Stomach (tissue), 4 donors: ENCODE results near the gene PLCXD3.

Source experiments
- CTCF ChIP-seq, 7 experiments: fragments of 450-650 bp in 4 of 7; fragments of 200-600 bp in 3 of 7; sonication (generic) in 3 of 7; IDR thresholded peaks; one replicate each; pipeline ENCODE4 v1.5.1; 2016 to 2019; ENCODE audit warnings: antibody characterized with exemption in 7 of 7, control low read depth in 2 of 7, mild to moderate bottlenecking in 1 of 7
- POLR2A ChIP-seq, 4 donors: fragments of 450-650 bp; IDR thresholded peaks; one replicate each; pipeline ENCODE4 v1.6.1; 2016; ENCODE audit warnings: antibody characterized with exemption in 4 of 4, control low read depth in 2 of 4, mild to moderate bottlenecking in 1 of 4, moderate library complexity in 1 of 4
- POLR2AphosphoS5 ChIP-seq, 3 donors: sonication (generic); formaldehyde crosslinking; IDR thresholded peaks; one replicate each; pipeline ENCODE4 v1.6.1; 2016; ENCODE audit warnings: antibody characterized with exemption in 3 of 3

- TF ChIP-seq POLR2AphosphoS5 (IDR thresholded peaks at IDR 0.05) (no peak), CTCF (IDR thresholded peaks at IDR 0.05) (no peak), POLR2A (IDR thresholded peaks at IDR 0.05) (no peak)
Observed at GRCh38 chr5:41432481-41433253, 77.7 kb downstream of the PLCXD3 start.
